ENCODE results near the gene ADARB1.

DNA sequence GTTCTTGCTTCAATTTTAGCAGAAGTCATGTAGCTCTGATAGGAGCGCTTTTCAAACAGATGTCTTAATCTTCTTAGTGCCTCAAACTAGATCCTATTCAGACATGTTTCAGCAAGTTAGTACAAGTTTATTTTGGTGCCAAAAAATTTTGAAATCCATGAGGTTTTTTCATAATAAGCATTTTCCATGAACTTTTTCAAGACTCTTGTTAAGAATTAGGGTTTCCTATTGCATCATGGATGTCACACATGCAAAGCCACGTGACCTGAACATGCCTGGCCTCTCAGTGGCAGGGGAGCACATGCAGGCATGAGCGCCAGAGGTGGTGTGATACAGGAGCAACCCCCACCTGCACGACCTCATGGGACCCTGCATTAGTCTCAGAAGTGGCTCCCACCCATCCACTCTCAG lies 145.7 kb downstream of the ADARB1 start:
- TF ChIP-seq, protein P1, sequence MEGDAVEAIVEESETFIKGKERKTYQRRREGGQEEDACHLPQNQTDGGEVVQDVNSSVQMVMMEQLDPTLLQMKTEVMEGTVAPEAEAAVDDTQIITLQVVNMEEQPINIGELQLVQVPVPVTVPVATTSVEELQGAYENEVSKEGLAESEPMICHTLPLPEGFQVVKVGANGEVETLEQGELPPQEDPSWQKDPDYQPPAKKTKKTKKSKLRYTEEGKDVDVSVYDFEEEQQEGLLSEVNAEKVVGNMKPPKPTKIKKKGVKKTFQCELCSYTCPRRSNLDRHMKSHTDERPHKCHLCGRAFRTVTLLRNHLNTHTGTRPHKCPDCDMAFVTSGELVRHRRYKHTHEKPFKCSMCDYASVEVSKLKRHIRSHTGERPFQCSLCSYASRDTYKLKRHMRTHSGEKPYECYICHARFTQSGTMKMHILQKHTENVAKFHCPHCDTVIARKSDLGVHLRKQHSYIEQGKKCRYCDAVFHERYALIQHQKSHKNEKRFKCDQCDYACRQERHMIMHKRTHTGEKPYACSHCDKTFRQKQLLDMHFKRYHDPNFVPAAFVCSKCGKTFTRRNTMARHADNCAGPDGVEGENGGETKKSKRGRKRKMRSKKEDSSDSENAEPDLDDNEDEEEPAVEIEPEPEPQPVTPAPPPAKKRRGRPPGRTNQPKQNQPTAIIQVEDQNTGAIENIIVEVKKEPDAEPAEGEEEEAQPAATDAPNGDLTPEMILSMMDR (IDR thresholded peaks at IDR 0.05), result no peak
- TF ChIP-seq, protein P2, sequence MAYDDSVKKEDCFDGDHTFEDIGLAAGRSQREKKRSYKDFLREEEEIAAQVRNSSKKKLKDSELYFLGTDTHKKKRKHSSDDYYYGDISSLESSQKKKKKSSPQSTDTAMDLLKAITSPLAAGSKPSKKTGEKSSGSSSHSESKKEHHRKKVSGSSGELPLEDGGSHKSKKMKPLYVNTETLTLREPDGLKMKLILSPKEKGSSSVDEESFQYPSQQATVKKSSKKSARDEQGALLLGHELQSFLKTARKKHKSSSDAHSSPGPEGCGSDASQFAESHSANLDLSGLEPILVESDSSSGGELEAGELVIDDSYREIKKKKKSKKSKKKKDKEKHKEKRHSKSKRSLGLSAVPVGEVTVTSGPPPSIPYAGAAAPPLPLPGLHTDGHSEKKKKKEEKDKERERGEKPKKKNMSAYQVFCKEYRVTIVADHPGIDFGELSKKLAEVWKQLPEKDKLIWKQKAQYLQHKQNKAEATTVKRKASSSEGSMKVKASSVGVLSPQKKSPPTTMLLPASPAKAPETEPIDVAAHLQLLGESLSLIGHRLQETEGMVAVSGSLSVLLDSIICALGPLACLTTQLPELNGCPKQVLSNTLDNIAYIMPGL (CRISPR knock-in tag; IDR thresholded peaks at IDR 0.05), result no peak
- TF ChIP-seq, protein P3, sequence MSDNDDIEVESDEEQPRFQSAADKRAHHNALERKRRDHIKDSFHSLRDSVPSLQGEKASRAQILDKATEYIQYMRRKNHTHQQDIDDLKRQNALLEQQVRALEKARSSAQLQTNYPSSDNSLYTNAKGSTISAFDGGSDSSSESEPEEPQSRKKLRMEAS (CRISPR knock-in tag; IDR thresholded peaks at IDR 0.05), result no peak
- TF ChIP-seq IRF2 (CRISPR knock-in tag; IDR thresholded peaks at IDR 0.05; ENCODE audit: borderline replicate concordance, low read depth) (no peak), NR1H2 (CRISPR knock-in tag; IDR thresholded peaks at IDR 0.05) (no peak), NFYB (CRISPR knock-in tag; conservative IDR thresholded peaks at IDR 0.05; ENCODE audit: low read depth) (no peak)
- TF ChIP-seq, protein P4, sequence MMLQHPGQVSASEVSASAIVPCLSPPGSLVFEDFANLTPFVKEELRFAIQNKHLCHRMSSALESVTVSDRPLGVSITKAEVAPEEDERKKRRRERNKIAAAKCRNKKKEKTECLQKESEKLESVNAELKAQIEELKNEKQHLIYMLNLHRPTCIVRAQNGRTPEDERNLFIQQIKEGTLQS (CRISPR knock-in tag; conservative IDR thresholded peaks at IDR 0.05), result no peak
- TF ChIP-seq, protein P5, sequence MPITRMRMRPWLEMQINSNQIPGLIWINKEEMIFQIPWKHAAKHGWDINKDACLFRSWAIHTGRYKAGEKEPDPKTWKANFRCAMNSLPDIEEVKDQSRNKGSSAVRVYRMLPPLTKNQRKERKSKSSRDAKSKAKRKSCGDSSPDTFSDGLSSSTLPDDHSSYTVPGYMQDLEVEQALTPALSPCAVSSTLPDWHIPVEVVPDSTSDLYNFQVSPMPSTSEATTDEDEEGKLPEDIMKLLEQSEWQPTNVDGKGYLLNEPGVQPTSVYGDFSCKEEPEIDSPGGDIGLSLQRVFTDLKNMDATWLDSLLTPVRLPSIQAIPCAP (CRISPR knock-in tag; IDR thresholded peaks at IDR 0.05), result no peak

Data from WTC11 (cell line).